GM12878 (cell line): ENCODE data around the gene CYSRT1. TPM values are rescaled to one million over a fixed set of nuclear protein-coding genes. Genes with fewer than 3 reads are reported as not detected.

Source experiments
- ATAC-seq: fragments of 200-7000 bp; cut with Tn5 transposase; 3 replicates; pipeline ENCODE4 v1.9.1; 2020; ENCODE audit warnings: mild to moderate bottlenecking, moderate library complexity
- BruUV-seq: library from RNA; stranded (reverse); fragments of 400-500 nt; replicated peaks from 2 replicates; lab custom pipeline; 2021; lab: Mats Ljungman, UMichigan
- CTCF ChIA-PET: fragments of 300-600 bp; sonication (Branson Sonifier 250); formaldehyde crosslinking; extraction: SDS; loops from one replicate; lab custom pipeline; 2021; ENCODE audit warnings: inconsistent platforms; lab: Yijun Ruan, JAX
- POLR2A ChIA-PET: fragments of 350-600 bp; formaldehyde crosslinking; extraction: SDS; loops from one replicate; lab custom pipeline; 2021; ENCODE audit warnings: inconsistent platforms; lab: Charles Lee
- RAD21 ChIA-PET: fragments of 300-600 bp; sonication (Branson Sonifier 250); formaldehyde crosslinking; loops from one replicate; lab custom pipeline; 2023; ENCODE audit warnings: antibody characterized with exemption; ENCODE audit not compliant: unreplicated experiment; lab: Charles Lee
- SMC1A ChIA-PET: fragments of 300-600 bp; sonication (Branson Sonifier 250); formaldehyde crosslinking; loops from one replicate; lab custom pipeline; 2023; ENCODE audit not compliant: unreplicated experiment, uncharacterized antibody; lab: Charles Lee
- DNase-seq: peaks from one replicate; pipeline ENCODE4 v3.0.0-alpha.2; 2011; ENCODE audit warnings: low read depth, low spot score
- FAIRE-seq: peaks from 3 replicates; lab custom pipeline; 2011; peaks lifted over from hg19 to GRCh38; lab: Jason Lieb, UNC
- H2AFZ ChIP-seq: 2 replicates; pipeline ENCODE4 v1.6.0; 2011; ENCODE audit warnings: low read depth, low read length, control low read depth; ENCODE audit not compliant: control insufficient read depth
- H3K27ac ChIP-seq: 2 replicates; pipeline ENCODE4 v1.5.1; 2011; ENCODE audit warnings: control low read depth; ENCODE audit not compliant: control insufficient read depth, insufficient read depth
- H3K27me3 ChIP-seq, 2 experiments: replicated peaks in 1 of 2; 2 replicates each; pipeline versions ENCODE4 v1.6.0 to v1.6.1; 2011; ENCODE audit warnings: low read length in 1 of 2; ENCODE audit not compliant: control insufficient read depth in 2 of 2, insufficient read depth in 2 of 2
- H3K36me3 ChIP-seq, 2 experiments: 2 replicates each; pipeline ENCODE4 v1.5.1; 2011; ENCODE audit warnings: low read length in 1 of 2; ENCODE audit not compliant: control insufficient read depth in 2 of 2, insufficient read depth in 2 of 2
- H3K4me1 ChIP-seq: 2 replicates; pipeline ENCODE4 v1.6.1; 2011; ENCODE audit warnings: mild to moderate bottlenecking, low read length, moderate library complexity, mixed read lengths; ENCODE audit not compliant: control insufficient read depth, insufficient read depth
- H3K4me2 ChIP-seq: 2 replicates; pipeline ENCODE4 v1.6.0; 2011; ENCODE audit warnings: control low read depth; ENCODE audit not compliant: control insufficient read depth, insufficient read depth
- H3K4me3 ChIP-seq: fragments of 200-600 bp; sonication (generic); 2 replicates; pipeline ENCODE4 v1.5.1; 2016
- H3K79me2 ChIP-seq: 2 replicates; pipeline ENCODE4 v1.6.0; 2011; ENCODE audit warnings: low read length; ENCODE audit not compliant: control insufficient read depth, insufficient read depth
- H3K9ac ChIP-seq: 2 replicates; pipeline ENCODE4 v1.8.0; 2011; ENCODE audit warnings: low read length, control low read depth, mixed read lengths; ENCODE audit not compliant: control insufficient read depth, insufficient read depth
- H3K9me3 ChIP-seq: replicated peaks from 3 replicates; pipeline ENCODE4 v1.5.1; 2011; ENCODE audit warnings: mild to moderate bottlenecking, low read length; ENCODE audit not compliant: control insufficient read depth, insufficient read depth
- H4K20me1 ChIP-seq: 2 replicates; pipeline ENCODE4 v1.6.0; 2011; ENCODE audit not compliant: control insufficient read depth, insufficient read depth
- ASH2L ChIP-seq: fragments of 300-600, 200-600 bp; sonication (generic); IDR thresholded peaks from 2 replicates; pipeline ENCODE4 v1.6.1; 2017; ENCODE audit warnings: low read depth, mild to moderate bottlenecking, borderline replicate concordance
- CREB1 ChIP-seq: IDR thresholded peaks from 2 replicates; pipeline ENCODE4 v1.6.1; 2012; ENCODE audit warnings: low read depth, mild to moderate bottlenecking, inconsistent platforms
- HDAC6 ChIP-seq: fragments of 200-600 bp; sonication (generic); IDR thresholded peaks from one replicate; pipeline ENCODE4 v1.8.0; 2017; ENCODE audit warnings: antibody characterized with exemption; ENCODE audit not compliant: unreplicated experiment
- PML ChIP-seq: IDR thresholded peaks from 2 replicates; pipeline ENCODE4 v1.6.1; 2012; ENCODE audit warnings: low read length, inconsistent platforms
- SREBF1 ChIP-seq: IDR thresholded peaks from 2 replicates; pipeline ENCODE4 v1.6.1; 2012; ENCODE audit warnings: mild to moderate bottlenecking, low read length
- ZNF384 ChIP-seq: IDR thresholded peaks from 2 replicates; pipeline ENCODE4 v1.6.1; 2012; ENCODE audit warnings: low read depth, mild to moderate bottlenecking, low read length, improper control_type of control experiment, borderline replicate concordance
- WGBS: methylation state at CpG from one replicate; pipeline ENCODE4 v1.1.6; 2016; ENCODE audit warnings: low lambda C conversion rate; ENCODE audit not compliant: insufficient replicate concordance, insufficient coverage; ENCODE audit errors: missing lambda C conversion rate; 5-methylcytosine and 5-hydroxymethylcytosine counted together
- in situ Hi-C: fragments of 300-500 bp; cut with MboI; formaldehyde crosslinking; loops from 9 replicates; pipeline ENCODE4 v1.14.3; 2018; ENCODE audit warnings: mixed read lengths
- intact Hi-C: fragments of 100-400 bp; cut with micrococcal nuclease; formaldehyde crosslinking; loops from one replicate; pipeline ENCODE4 v1.14.2; 2022; ENCODE audit not compliant: unreplicated experiment
- polyA plus RNA-seq, 11 experiments: library from polyadenylated mRNA; depleted of rRNA in 4 of 11; unstranded in 6 of 11; stranded (reverse) in 5 of 11; fragments of >200 nt; fragmentation: Nextera tagmentation in 4 of 11; fragmentation: Illumina TruSeq in 1 of 11; extraction: Ambion mirVana in 4 of 11; extraction: Trizol in 1 of 11; gene quantifications; 1 replicate in 1 of 11; 2 replicates in 10 of 11; pipeline versions ENCODE4 v1.2.1 to v1.2.3, GENCODE V29; 2011 to 2016; ENCODE audit warnings: inconsistent platforms in 2 of 11, missing spikeins in 2 of 11, low read depth in 1 of 11
- total RNA-seq, 4 experiments: library from RNA; depleted of rRNA in 3 of 4; stranded (reverse); fragments of >200 nt in 3 of 4; fragmentation: Illumina TruSeq in 1 of 4; extraction: Trizol in 1 of 4; gene quantifications; 2 replicates each; pipeline versions ENCODE4 v1.2.1 to v1.2.3, GENCODE V29; 2013 to 2021
- TF ChIP-seq, protein P1 (sequence below): fragments of 450-650 bp; IDR thresholded peaks from 2 replicates; pipeline ENCODE4 v1.6.1; 2017; ENCODE audit warnings: mild to moderate bottlenecking, moderate library complexity
- TF ChIP-seq, protein P2 (sequence below): IDR thresholded peaks from 2 replicates; pipeline ENCODE4 v1.6.1; 2012; ENCODE audit warnings: low read depth, low read length, improper control_type of control experiment
- TF ChIP-seq, protein P3 (sequence below), 3 experiments: IDR thresholded peaks in 2 of 3; conservative IDR thresholded peaks in 1 of 3; 2 replicates each; pipeline ENCODE4 v1.5.1; 2011; ENCODE audit warnings: low read depth in 3 of 3, low read length in 3 of 3, mild to moderate bottlenecking in 3 of 3, control low read depth in 2 of 3, moderate library complexity in 2 of 3, inconsistent platforms in 1 of 3, mixed read lengths in 1 of 3; ENCODE audit not compliant: control insufficient read depth in 2 of 3, insufficient read depth in 1 of 3; ENCODE audit errors: extremely low read depth in 1 of 3

Gene CYSRT1
- total and polyA plus RNA-seq, 10 of the 15 experiments (the other 5 are each of a cell fraction or from before 2014, with no cell fraction given): 0.24 to 3.6 (median 0.97) TPM; not detected in 1

DNA sequence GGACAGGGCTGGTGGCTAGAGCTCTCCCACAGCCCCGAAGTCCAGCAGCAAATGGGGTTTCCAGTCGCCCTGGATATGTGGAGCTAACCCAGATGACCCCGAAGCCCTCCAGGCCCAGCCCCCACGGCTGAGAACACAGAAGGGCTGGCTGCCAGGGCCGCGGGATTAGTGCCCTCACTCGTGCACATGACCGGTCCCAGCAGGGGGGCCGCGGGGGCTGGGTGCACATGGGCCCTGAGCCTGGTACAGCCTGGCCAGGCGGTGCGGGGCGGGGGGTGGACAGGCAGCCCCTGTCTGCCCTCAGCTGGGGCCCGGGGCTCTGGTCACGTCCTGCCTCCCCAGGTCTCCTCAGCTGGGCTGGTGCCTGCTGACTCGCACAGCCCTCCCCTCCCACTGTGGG lies 30.6 kb upstream of the CYSRT1 start:
- ChIA-PET SMC1A (no interaction called here), POLR2A (interaction anchor here (2.8 kb wide), 1 partner anchor 30 kb away, joined by 10 read pairs; the partner anchor contains the start of gene CYSRT1), CTCF (interaction anchor here (1.1 kb wide), 2 partner anchors 43 to 165 kb away, joined by 3 to 5 read pairs; no protein-coding TSS in a partner anchor), RAD21 (no interaction called here)
- Histone ChIP-seq H4K20me1 (peaks cover 5% of the 10 kb centered on the region; the same call in 1 of the 2 replicates), H2AFZ (no peak overlapping the region), H3K36me3 (peaks cover 0 to 7% of the 10 kb centered on the region in 2 experiments; a peak in 2 of 4 replicates), H3K79me2 (peaks cover 11% of the 10 kb centered on the region), H3K27ac (no peak overlapping the region), H3K4me2 (no peak overlapping the region), H3K4me1 (peaks cover 9% of the 10 kb centered on the region), H3K4me3 (no peak overlapping the region), H3K27me3 (no peaks in the 10 kb centered on the region), H3K9me3 (no peaks in the 10 kb centered on the region), H3K9ac (no peak overlapping the region)
- WGBS: 80% methylated on average over 16 of the region's 16 CpGs
- ATAC-seq: no peak
- no peak for TF ChIP-seq ZNF384
- TF ChIP-seq, protein P1, sequence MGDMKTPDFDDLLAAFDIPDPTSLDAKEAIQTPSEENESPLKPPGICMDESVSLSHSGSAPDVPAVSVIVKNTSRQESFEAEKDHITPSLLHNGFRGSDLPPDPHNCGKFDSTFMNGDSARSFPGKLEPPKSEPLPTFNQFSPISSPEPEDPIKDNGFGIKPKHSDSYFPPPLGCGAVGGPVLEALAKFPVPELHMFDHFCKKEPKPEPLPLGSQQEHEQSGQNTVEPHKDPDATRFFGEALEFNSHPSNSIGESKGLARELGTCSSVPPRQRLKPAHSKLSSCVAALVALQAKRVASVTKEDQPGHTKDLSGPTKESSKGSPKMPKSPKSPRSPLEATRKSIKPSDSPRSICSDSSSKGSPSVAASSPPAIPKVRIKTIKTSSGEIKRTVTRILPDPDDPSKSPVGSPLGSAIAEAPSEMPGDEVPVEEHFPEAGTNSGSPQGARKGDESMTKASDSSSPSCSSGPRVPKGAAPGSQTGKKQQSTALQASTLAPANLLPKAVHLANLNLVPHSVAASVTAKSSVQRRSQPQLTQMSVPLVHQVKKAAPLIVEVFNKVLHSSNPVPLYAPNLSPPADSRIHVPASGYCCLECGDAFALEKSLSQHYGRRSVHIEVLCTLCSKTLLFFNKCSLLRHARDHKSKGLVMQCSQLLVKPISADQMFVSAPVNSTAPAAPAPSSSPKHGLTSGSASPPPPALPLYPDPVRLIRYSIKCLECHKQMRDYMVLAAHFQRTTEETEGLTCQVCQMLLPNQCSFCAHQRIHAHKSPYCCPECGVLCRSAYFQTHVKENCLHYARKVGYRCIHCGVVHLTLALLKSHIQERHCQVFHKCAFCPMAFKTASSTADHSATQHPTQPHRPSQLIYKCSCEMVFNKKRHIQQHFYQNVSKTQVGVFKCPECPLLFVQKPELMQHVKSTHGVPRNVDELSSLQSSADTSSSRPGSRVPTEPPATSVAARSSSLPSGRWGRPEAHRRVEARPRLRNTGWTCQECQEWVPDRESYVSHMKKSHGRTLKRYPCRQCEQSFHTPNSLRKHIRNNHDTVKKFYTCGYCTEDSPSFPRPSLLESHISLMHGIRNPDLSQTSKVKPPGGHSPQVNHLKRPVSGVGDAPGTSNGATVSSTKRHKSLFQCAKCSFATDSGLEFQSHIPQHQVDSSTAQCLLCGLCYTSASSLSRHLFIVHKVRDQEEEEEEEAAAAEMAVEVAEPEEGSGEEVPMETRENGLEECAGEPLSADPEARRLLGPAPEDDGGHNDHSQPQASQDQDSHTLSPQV: no peak
- no peak for TF ChIP-seq SREBF1
- TF ChIP-seq, protein P2, sequence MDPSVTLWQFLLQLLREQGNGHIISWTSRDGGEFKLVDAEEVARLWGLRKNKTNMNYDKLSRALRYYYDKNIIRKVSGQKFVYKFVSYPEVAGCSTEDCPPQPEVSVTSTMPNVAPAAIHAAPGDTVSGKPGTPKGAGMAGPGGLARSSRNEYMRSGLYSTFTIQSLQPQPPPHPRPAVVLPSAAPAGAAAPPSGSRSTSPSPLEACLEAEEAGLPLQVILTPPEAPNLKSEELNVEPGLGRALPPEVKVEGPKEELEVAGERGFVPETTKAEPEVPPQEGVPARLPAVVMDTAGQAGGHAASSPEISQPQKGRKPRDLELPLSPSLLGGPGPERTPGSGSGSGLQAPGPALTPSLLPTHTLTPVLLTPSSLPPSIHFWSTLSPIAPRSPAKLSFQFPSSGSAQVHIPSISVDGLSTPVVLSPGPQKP: no peak
- TF ChIP-seq HDAC6: no peak
- no peak for TF ChIP-seq ASH2L
- no peak for TF ChIP-seq CREB1
- TF ChIP-seq PML: no peak
- TF ChIP-seq, protein P3, sequence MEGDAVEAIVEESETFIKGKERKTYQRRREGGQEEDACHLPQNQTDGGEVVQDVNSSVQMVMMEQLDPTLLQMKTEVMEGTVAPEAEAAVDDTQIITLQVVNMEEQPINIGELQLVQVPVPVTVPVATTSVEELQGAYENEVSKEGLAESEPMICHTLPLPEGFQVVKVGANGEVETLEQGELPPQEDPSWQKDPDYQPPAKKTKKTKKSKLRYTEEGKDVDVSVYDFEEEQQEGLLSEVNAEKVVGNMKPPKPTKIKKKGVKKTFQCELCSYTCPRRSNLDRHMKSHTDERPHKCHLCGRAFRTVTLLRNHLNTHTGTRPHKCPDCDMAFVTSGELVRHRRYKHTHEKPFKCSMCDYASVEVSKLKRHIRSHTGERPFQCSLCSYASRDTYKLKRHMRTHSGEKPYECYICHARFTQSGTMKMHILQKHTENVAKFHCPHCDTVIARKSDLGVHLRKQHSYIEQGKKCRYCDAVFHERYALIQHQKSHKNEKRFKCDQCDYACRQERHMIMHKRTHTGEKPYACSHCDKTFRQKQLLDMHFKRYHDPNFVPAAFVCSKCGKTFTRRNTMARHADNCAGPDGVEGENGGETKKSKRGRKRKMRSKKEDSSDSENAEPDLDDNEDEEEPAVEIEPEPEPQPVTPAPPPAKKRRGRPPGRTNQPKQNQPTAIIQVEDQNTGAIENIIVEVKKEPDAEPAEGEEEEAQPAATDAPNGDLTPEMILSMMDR (IDR thresholded peaks at IDR 0.05 in 2 of 3, conservative IDR thresholded peaks at IDR 0.05 in 1 of 3; ENCODE audit: control insufficient read depth in 2 of 3, extremely low read depth in 1 of 3, insufficient read depth in 1 of 3, low read depth in 3 of 3, low read length in 3 of 3): no peak
- intact Hi-C loops (no loop called here), in situ Hi-C loops (no loop called here)
- DNase-seq: no peak
- no TSS peak for BruUV-seq
- FAIRE-seq: no peak
